Endothelial cell of umbilical vein (primary cell): ENCODE results near the gene IL31RA. TPM values are rescaled to one million over a fixed set of nuclear protein-coding genes. Genes with fewer than 3 reads are reported as not detected.

ENCODE experiments used
- BruUV-seq: library from RNA; stranded (reverse); fragments of 400-500 nt; replicated peaks from 2 replicates; lab custom pipeline; 2021; lab: Mats Ljungman, UMichigan
- CTCF ChIA-PET: fragments of 300-600, 350-600 bp; sonication (Branson Sonifier 250); formaldehyde crosslinking; loops from one replicate; lab custom pipeline; 2021; ENCODE audit warnings: antibody characterized with exemption, inconsistent platforms; lab: Charles Lee
- POLR2A ChIA-PET: fragments of 300-600, 350-600 bp; sonication (Branson Sonifier 250); formaldehyde crosslinking; loops from one replicate; lab custom pipeline; 2021; ENCODE audit warnings: antibody characterized with exemption, inconsistent platforms; lab: Charles Lee
- DNase-seq: peaks from one replicate; pipeline ENCODE4 v3.0.0-alpha.2; 2011; ENCODE audit warnings: low read depth, low spot score
- FAIRE-seq: peaks from 2 replicates; lab custom pipeline; 2011; peaks lifted over from hg19 to GRCh38; lab: Jason Lieb, UNC
- H2AFZ ChIP-seq: 2 replicates; pipeline ENCODE4 v1.6.0; 2012; ENCODE audit warnings: low read depth, low read length, control low read depth, inconsistent platforms
- H3K27ac ChIP-seq: 2 replicates; pipeline ENCODE4 v1.5.1; 2011; ENCODE audit warnings: low read depth, mild to moderate bottlenecking, control low read depth, low read length, moderate library complexity; ENCODE audit not compliant: insufficient read depth
- H3K27me3 ChIP-seq, 2 experiments: 2 replicates each; pipeline versions ENCODE4 v1.6.0 to v1.6.1; 2011; ENCODE audit warnings: low read length in 2 of 2, mixed read lengths in 1 of 2; ENCODE audit not compliant: control insufficient read depth in 2 of 2, insufficient read depth in 2 of 2
- H3K36me3 ChIP-seq, 2 experiments: 2 replicates in 1 of 2; 3 replicates in 1 of 2; pipeline ENCODE4 v1.5.1; 2011; ENCODE audit warnings: low read length in 2 of 2, mild to moderate bottlenecking in 1 of 2, moderate library complexity in 1 of 2; ENCODE audit not compliant: control insufficient read depth in 2 of 2, insufficient read depth in 2 of 2; ENCODE audit errors: extremely low read depth in 1 of 2
- H3K4me1 ChIP-seq: 3 replicates; pipeline ENCODE4 v1.5.1; 2011; ENCODE audit warnings: mild to moderate bottlenecking, low read length; ENCODE audit not compliant: control insufficient read depth, insufficient read depth; ENCODE audit errors: extremely low read depth
- H3K4me2 ChIP-seq: 2 replicates; pipeline ENCODE4 v1.6.1; 2011; ENCODE audit warnings: low read length, control low read depth, mixed read lengths; ENCODE audit not compliant: insufficient read depth
- H3K4me3 ChIP-seq, 3 experiments: fragments of 200-600 bp in 1 of 3; sonication (generic), shearing (Covaris generic) in 1 of 3; replicated peaks in 1 of 3; 2 replicates each; pipeline ENCODE4 v1.5.1; 2011 to 2016; ENCODE audit warnings: control low read depth in 3 of 3, low read length in 3 of 3, mild to moderate bottlenecking in 2 of 3, inconsistent platforms in 1 of 3, low read depth in 1 of 3, moderate library complexity in 1 of 3; ENCODE audit not compliant: insufficient read depth in 1 of 3
- H3K79me2 ChIP-seq: 2 replicates; pipeline ENCODE4 v1.6.0; 2012; ENCODE audit warnings: low read length, inconsistent platforms; ENCODE audit not compliant: control insufficient read depth, insufficient read depth
- H3K9ac ChIP-seq: replicated peaks from 2 replicates; pipeline ENCODE3; 2011; ENCODE audit warnings: low read length, control low read depth; ENCODE audit not compliant: insufficient read depth; ENCODE audit errors: extremely low read depth
- H3K9me1 ChIP-seq: replicated peaks from 3 replicates; pipeline ENCODE4 v1.6.0; 2011; ENCODE audit warnings: mild to moderate bottlenecking, low read length; ENCODE audit not compliant: control insufficient read depth, insufficient read depth; ENCODE audit errors: extremely low read depth
- H3K9me3 ChIP-seq: replicated peaks from 2 replicates; pipeline ENCODE4 v1.5.1; 2012; ENCODE audit warnings: low read length, inconsistent platforms; ENCODE audit not compliant: control insufficient read depth, insufficient read depth
- H4K20me1 ChIP-seq: replicated peaks from 2 replicates; pipeline ENCODE3; 2011; ENCODE audit warnings: mild to moderate bottlenecking, low read length; ENCODE audit not compliant: control insufficient read depth, insufficient read depth; ENCODE audit errors: extremely low read depth
- EZH2 ChIP-seq: IDR thresholded peaks from 2 replicates; pipeline ENCODE4 v1.6.1; 2012; ENCODE audit warnings: borderline replicate concordance, low read depth, mild to moderate bottlenecking, moderate library complexity, low read length, inconsistent platforms; ENCODE audit not compliant: severe bottlenecking
- FOS ChIP-seq: IDR thresholded peaks from 2 replicates; pipeline ENCODE4 v1.6.1; 2011; ENCODE audit warnings: mild to moderate bottlenecking, low read length, moderate library complexity, borderline replicate concordance; ENCODE audit not compliant: insufficient read depth
- GATA2 ChIP-seq: IDR thresholded peaks from 2 replicates; pipeline ENCODE4 v1.7.0; 2011; ENCODE audit warnings: low read depth, mild to moderate bottlenecking, moderate library complexity, mixed read lengths, low read length; ENCODE audit not compliant: insufficient read length, insufficient read depth
- JUN ChIP-seq: IDR thresholded peaks from 2 replicates; pipeline ENCODE4 v1.6.1; 2011; ENCODE audit warnings: borderline replicate concordance, low read depth; ENCODE audit not compliant: insufficient read length, insufficient read depth
- MYC ChIP-seq: IDR thresholded peaks from one replicate; pipeline ENCODE4 v1.6.1; 2011; ENCODE audit warnings: mild to moderate bottlenecking, low read depth, low read length
- POLR2A ChIP-seq: IDR thresholded peaks from 2 replicates; pipeline ENCODE4 v1.6.1; 2012; ENCODE audit warnings: low read depth, mild to moderate bottlenecking, control low read depth, low read length
- POLR2AphosphoS5 ChIP-seq: IDR thresholded peaks from 2 replicates; pipeline ENCODE4 v1.6.1; 2012; ENCODE audit warnings: low read depth, mild to moderate bottlenecking, control low read depth, low read length, moderate library complexity; ENCODE audit not compliant: insufficient read depth
- dilution Hi-C: fragments of 300-500 bp; cut with MboI; formaldehyde crosslinking; loops from one replicate; pipeline ENCODE4 v1.15.0; 2019; ENCODE audit warnings: low sequenced_read_pairs; ENCODE audit not compliant: extremely low pct_ligation_motif_present
- intact Hi-C: fragments of 100-400 bp; cut with micrococcal nuclease; formaldehyde crosslinking; loops from one replicate; pipeline ENCODE4 v1.10.0; 2022
- polyA plus RNA-seq, 4 experiments: library from polyadenylated mRNA; depleted of rRNA in 3 of 4; stranded (reverse) in 3 of 4; unstranded in 1 of 4; fragments of >200 nt; gene quantifications; 2 replicates each; pipeline versions ENCODE4 v1.2.1 to v1.2.3, GENCODE V29; 2011 to 2012; ENCODE audit warnings: missing spikeins in 1 of 4
- total RNA-seq: library from RNA; stranded (reverse); gene quantifications from 2 replicates; pipeline ENCODE4 v1.2.3, GENCODE V29; 2021
- TF ChIP-seq, protein P1 (sequence below), 2 donors: IDR thresholded peaks; 1 replicate in 1 of 2; 2 replicates in 1 of 2; pipeline ENCODE4 v1.5.1; 2011; ENCODE audit warnings: low read length in 2 of 2, mild to moderate bottlenecking in 2 of 2, moderate library complexity in 2 of 2, control low read depth in 1 of 2, inconsistent platforms in 1 of 2, low read depth in 1 of 2; ENCODE audit not compliant: insufficient read depth in 1 of 2; ENCODE audit errors: extremely low read depth in 1 of 2
- TF ChIP-seq, protein P2 (sequence below): IDR thresholded peaks from 2 replicates; pipeline ENCODE4 v1.6.1; 2011; ENCODE audit not compliant: insufficient read depth, insufficient read length

IL31RA gene
- total and polyA plus RNA-seq, 2 donors (not counting 3 experiments of a cell fraction or from before 2014, with no cell fraction given) = 0.14 to 0.75 TPM

DNA sequence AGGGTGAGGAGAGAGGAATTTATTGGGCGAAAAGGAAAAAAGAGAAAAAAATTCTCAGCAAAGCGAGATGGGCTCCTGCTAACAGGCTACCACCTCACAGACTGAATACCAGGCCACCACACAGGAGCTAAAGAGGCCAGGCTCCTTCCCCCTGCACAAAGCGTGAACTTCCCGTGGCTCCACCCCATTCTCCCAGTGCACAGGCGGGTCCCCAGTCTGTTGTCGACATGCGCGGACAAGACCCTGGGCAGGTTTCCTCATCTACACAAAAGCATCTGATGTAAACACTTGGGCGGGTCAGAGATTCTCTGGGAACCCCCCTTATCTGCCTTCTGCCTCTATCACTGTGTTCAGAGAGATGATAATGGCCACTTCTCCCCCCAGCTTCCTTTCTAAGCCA, 34.2 kb downstream of the IL31RA start:
- no TSS peak for BruUV-seq
- H3K27ac ChIP-seq = no peak overlapping the region
- CTCF ChIA-PET = interaction anchor here (0.9 kb wide), 1 partner anchor 55 kb away, joined by 3 read pairs; no protein-coding TSS in a partner anchor

DNA sequence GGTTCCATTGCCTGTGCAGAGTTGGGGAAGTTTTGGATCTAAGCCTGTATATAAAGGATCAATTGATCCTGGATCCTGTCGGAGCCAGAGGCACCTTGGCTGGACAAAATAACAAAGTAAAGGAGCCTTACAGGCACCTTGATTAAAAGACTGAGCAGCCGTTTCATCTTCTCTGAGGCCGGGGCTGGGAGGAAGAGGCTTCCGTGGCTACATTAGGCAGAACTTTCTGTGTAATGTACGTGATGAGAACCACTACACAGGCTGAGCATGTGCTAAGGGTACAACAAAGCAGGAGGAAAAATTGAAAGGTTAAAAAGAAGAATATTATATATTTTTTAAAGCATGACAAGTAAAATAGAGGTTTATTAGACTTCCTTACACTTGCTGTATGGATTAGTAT, 37.0 kb downstream of the IL31RA start:
- no peak for TF ChIP-seq JUN
- TF ChIP-seq, protein P1, sequence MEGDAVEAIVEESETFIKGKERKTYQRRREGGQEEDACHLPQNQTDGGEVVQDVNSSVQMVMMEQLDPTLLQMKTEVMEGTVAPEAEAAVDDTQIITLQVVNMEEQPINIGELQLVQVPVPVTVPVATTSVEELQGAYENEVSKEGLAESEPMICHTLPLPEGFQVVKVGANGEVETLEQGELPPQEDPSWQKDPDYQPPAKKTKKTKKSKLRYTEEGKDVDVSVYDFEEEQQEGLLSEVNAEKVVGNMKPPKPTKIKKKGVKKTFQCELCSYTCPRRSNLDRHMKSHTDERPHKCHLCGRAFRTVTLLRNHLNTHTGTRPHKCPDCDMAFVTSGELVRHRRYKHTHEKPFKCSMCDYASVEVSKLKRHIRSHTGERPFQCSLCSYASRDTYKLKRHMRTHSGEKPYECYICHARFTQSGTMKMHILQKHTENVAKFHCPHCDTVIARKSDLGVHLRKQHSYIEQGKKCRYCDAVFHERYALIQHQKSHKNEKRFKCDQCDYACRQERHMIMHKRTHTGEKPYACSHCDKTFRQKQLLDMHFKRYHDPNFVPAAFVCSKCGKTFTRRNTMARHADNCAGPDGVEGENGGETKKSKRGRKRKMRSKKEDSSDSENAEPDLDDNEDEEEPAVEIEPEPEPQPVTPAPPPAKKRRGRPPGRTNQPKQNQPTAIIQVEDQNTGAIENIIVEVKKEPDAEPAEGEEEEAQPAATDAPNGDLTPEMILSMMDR (IDR thresholded peaks at IDR 0.05; ENCODE audit: extremely low read depth in 1 of 2, insufficient read depth in 1 of 2, low read depth in 1 of 2, low read length in 2 of 2) = no peak
- TF ChIP-seq FOS = no peak
- TF ChIP-seq, protein P2, sequence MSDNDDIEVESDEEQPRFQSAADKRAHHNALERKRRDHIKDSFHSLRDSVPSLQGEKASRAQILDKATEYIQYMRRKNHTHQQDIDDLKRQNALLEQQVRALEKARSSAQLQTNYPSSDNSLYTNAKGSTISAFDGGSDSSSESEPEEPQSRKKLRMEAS = no peak
- TF ChIP-seq MYC = no peak
- TF ChIP-seq GATA2 = no peak
- TF ChIP-seq EZH2 = no peak
- no peak for TF ChIP-seq POLR2AphosphoS5
- no peak for TF ChIP-seq POLR2A
- no peak for DNase-seq
- H3K9ac ChIP-seq = no peak overlapping the region
- no peaks in the 10 kb centered on the region for H3K4me1 ChIP-seq
- no peak overlapping the region for H3K27ac ChIP-seq
- H2AFZ ChIP-seq = no peak overlapping the region
- H3K27me3 ChIP-seq = no peaks in the 10 kb centered on the region
- no peaks in the 10 kb centered on the region for H3K36me3 ChIP-seq
- no peak overlapping the region for H3K4me2 ChIP-seq
- no peaks in the 10 kb centered on the region for H3K9me1 ChIP-seq
- H4K20me1 ChIP-seq = no peaks in the 10 kb centered on the region
- intact Hi-C loops = no loop called here
- no TSS peak for BruUV-seq
- H3K79me2 ChIP-seq = no peaks in the 10 kb centered on the region
- ChIA-PET CTCF (interaction anchor here (1.2 kb wide), 1 partner anchor 19 kb away, joined by 7 read pairs; no protein-coding TSS in a partner anchor), POLR2A (no interaction called here)
- dilution Hi-C loops = no loop called here
- no peaks in the 10 kb centered on the region for H3K9me3 ChIP-seq
- no peak for FAIRE-seq
- no peak overlapping the region for H3K4me3 ChIP-seq

More for the DNA sequence above, 34.2 kb downstream of the IL31RA start:
- Histone ChIP-seq H3K36me3 (no peaks in the 10 kb centered on the region), H4K20me1 (no peaks in the 10 kb centered on the region), H3K4me3 (no peak overlapping the region), H3K4me1 (no peaks in the 10 kb centered on the region), H3K9me1 (no peaks in the 10 kb centered on the region), H3K79me2 (no peaks in the 10 kb centered on the region), H3K4me2 (no peak overlapping the region), H3K27me3 (no peaks in the 10 kb centered on the region), H3K9me3 (no peaks in the 10 kb centered on the region), H2AFZ (no peak overlapping the region), H3K9ac (no peak overlapping the region)
- DNase-seq (no peak), FAIRE-seq (no peak)
- POLR2A ChIA-PET = interaction anchor here (0.9 kb wide), 1 partner anchor 69 kb away, joined by 5 read pairs; no protein-coding TSS in a partner anchor
- intact Hi-C loops = no loop called here
- dilution Hi-C loops = no loop called here
- TF ChIP-seq MYC (no peak), FOS (no peak), EZH2 (no peak), POLR2A (no peak), GATA2 (no peak), JUN (no peak), POLR2AphosphoS5 (no peak)
- TF ChIP-seq, protein P2 = no peak
